Rectal smooth muscle tissue (tissue), 1 donor: ENCODE measurements around the gene DDTL.
"Not testable (repeated sequence)": the region's sequence is repeated elsewhere in the genome, so short reads cannot be mapped to it uniquely, and the experiment has no call there.

ENCODE experiments used
- H3K27ac ChIP-seq: one replicate; pipeline ENCODE4 v1.7.0; 2013; ENCODE audit warnings: low read depth, low read length, inconsistent platforms
- H3K27me3 ChIP-seq: one replicate; pipeline ENCODE4 v1.7.0; 2013; ENCODE audit warnings: low read length; ENCODE audit not compliant: control insufficient read depth, insufficient read depth
- H3K36me3 ChIP-seq: one replicate; pipeline ENCODE4 v1.7.0; 2013; ENCODE audit warnings: low read length; ENCODE audit not compliant: control insufficient read depth, insufficient read depth
- H3K4me1 ChIP-seq: one replicate; pipeline ENCODE4 v1.7.0; 2013; ENCODE audit warnings: low read length; ENCODE audit not compliant: control insufficient read depth, insufficient read depth
- H3K4me3 ChIP-seq: one replicate; pipeline ENCODE4 v1.7.0; 2013; ENCODE audit warnings: low read length
- H3K9ac ChIP-seq: one replicate; pipeline ENCODE4 v1.7.0; 2013; ENCODE audit warnings: low read length

The DDTL gene

GRCh38 chr22:23953485-23953884, 13.2 kb upstream of the DDTL start:
- H3K27ac ChIP-seq, H3K27me3 ChIP-seq, H3K4me3 ChIP-seq, H3K4me1 ChIP-seq, H3K9ac ChIP-seq, H3K36me3 ChIP-seq: not testable (repeated sequence)

GRCh38 chr22:23954193-23954990, 12.3 kb upstream of the DDTL start:
- not testable (repeated sequence) for H3K27me3 ChIP-seq, H3K27ac ChIP-seq, H3K4me3 ChIP-seq, H3K9ac ChIP-seq, H3K4me1 ChIP-seq, H3K36me3 ChIP-seq

GRCh38 chr22:23954991-23955305, 11.7 kb upstream of the DDTL start:
- H3K4me1 ChIP-seq, H3K27me3 ChIP-seq, H3K9ac ChIP-seq, H3K4me3 ChIP-seq, H3K36me3 ChIP-seq, H3K27ac ChIP-seq: not testable (repeated sequence)

- not testable (repeated sequence) for H3K36me3 ChIP-seq, H3K4me3 ChIP-seq, H3K27ac ChIP-seq, H3K27me3 ChIP-seq, H3K4me1 ChIP-seq, H3K9ac ChIP-seq
Measured at GRCh38 chr22:23955886-23956285, 10.8 kb upstream of the DDTL start.

GRCh38 chr22:23956301-23956900, 10.3 kb upstream of the DDTL start:
- H3K4me1 ChIP-seq, H3K36me3 ChIP-seq, H3K27ac ChIP-seq, H3K27me3 ChIP-seq, H3K4me3 ChIP-seq, H3K9ac ChIP-seq: not testable (repeated sequence)

GRCh38 chr22:23961084-23961771, 5.5 kb upstream of the DDTL start, which contains the start of gene GSTT2B:
GSTT2B (minus strand) TSS chr22:23961195; CDS start chr22:23961131, 64 bp downstream.
- not testable (repeated sequence) for H3K36me3 ChIP-seq, H3K9ac ChIP-seq, H3K27ac ChIP-seq, H3K4me1 ChIP-seq, H3K4me3 ChIP-seq, H3K27me3 ChIP-seq

- H3K27me3 ChIP-seq, H3K27ac ChIP-seq: not testable (repeated sequence)
Measured at GRCh38 chr22:23966094-23966493, 594 bp upstream of the DDTL start.

GRCh38 chr22:23969071-23969470, 2.4 kb downstream of the DDTL start:
- H3K27ac ChIP-seq = no peak overlapping the region
- H3K4me3 ChIP-seq = no peak overlapping the region
- no peaks in the 10 kb centered on the region for H3K27me3 ChIP-seq
- H3K36me3 ChIP-seq = peaks cover 10% of the 10 kb centered on the region
- H3K9ac ChIP-seq = no peak overlapping the region
- no peaks in the 10 kb centered on the region for H3K4me1 ChIP-seq

More at GRCh38 chr22:23966094-23966493, 594 bp upstream of the DDTL start:
- H3K4me1 ChIP-seq, H3K9ac ChIP-seq, H3K4me3 ChIP-seq: not testable (repeated sequence)
- peaks cover 10% of the 10 kb centered on the region for H3K36me3 ChIP-seq

- Histone ChIP-seq H3K4me1 (no peaks in the 10 kb centered on the region), H3K4me3 (no peak overlapping the region), H3K9ac (no peak overlapping the region), H3K27ac (no peak overlapping the region), H3K36me3 (peaks cover 10% of the 10 kb centered on the region), H3K27me3 (no peaks in the 10 kb centered on the region)
Measured at GRCh38 chr22:23970201-23970641, 3.5 kb downstream of the DDTL start.

GRCh38 chr22:23970816-23971486, 4.3 kb downstream of the DDTL start:
- no peak overlapping the region for H3K27ac ChIP-seq
- no peak overlapping the region for H3K9ac ChIP-seq
- no peaks in the 10 kb centered on the region for H3K4me1 ChIP-seq
- H3K36me3 ChIP-seq = peaks cover 10% of the 10 kb centered on the region
- H3K4me3 ChIP-seq = no peak overlapping the region
- H3K27me3 ChIP-seq = no peaks in the 10 kb centered on the region

GRCh38 chr22:23971927-23972326, 5.2 kb downstream of the DDTL start:
- H3K27me3 ChIP-seq, H3K4me1 ChIP-seq, H3K27ac ChIP-seq, H3K9ac ChIP-seq, H3K4me3 ChIP-seq: not testable (repeated sequence)
- H3K36me3 ChIP-seq = peaks cover 10% of the 10 kb centered on the region

GRCh38 chr22:23974345-23974744, 7.7 kb downstream of the DDTL start, which contains the start of gene DDT:
DDT (minus strand) TSS chr22:23974441; CDS start chr22:23974414, 27 bp downstream.
- not testable (repeated sequence) for H3K4me1 ChIP-seq, H3K4me3 ChIP-seq, H3K27ac ChIP-seq, H3K27me3 ChIP-seq, H3K9ac ChIP-seq
- peaks cover 10% of the 10 kb centered on the region for H3K36me3 ChIP-seq
